Measurements from ENCODE around the gene NR6A1.

NR6A1 gene

DNA sequence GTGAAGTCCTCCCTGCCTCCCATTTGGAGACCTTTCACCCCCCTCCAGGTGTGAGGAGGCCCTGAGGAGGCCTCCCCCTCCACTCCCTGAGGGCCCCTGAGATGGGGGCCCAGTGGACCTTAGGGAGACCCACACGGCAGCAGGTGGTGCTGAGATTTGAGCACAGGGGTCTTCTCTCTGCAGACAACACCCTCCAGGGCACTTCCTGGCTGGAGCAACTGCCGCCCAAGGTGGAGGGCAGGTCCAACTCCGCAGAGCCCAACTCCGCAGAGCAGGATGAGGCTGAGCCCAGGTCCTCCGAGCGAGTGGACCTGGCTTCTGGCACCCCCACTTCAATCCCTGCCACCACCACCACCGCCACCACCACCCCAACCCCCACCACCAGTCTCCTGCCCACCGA lies 32.8 kb upstream of the NR6A1 start:
- Histone ChIP-seq H3K4me1 (no peaks in the 10 kb centered on the region), H3K79me2 (no peaks in the 10 kb centered on the region), H3K9ac (no peak overlapping the region), H3K27me3 (ENCODE audit: control insufficient read depth, insufficient read depth, low read length) (no peaks in the 10 kb centered on the region), H3K9me3 (ENCODE audit: control insufficient read depth, low read length) (no peaks in the 10 kb centered on the region), H2AFZ (no peak overlapping the region), H3K36me3 (ENCODE audit: control insufficient read depth, insufficient read depth, low read length) (no peaks in the 10 kb centered on the region), H3K4me2 (ENCODE audit: low read length) (no peak overlapping the region), H3K4me3 (ENCODE audit: low read depth, low read length) (no peak overlapping the region), H3K27ac (no peak overlapping the region)
- TF ChIP-seq, protein P1, sequence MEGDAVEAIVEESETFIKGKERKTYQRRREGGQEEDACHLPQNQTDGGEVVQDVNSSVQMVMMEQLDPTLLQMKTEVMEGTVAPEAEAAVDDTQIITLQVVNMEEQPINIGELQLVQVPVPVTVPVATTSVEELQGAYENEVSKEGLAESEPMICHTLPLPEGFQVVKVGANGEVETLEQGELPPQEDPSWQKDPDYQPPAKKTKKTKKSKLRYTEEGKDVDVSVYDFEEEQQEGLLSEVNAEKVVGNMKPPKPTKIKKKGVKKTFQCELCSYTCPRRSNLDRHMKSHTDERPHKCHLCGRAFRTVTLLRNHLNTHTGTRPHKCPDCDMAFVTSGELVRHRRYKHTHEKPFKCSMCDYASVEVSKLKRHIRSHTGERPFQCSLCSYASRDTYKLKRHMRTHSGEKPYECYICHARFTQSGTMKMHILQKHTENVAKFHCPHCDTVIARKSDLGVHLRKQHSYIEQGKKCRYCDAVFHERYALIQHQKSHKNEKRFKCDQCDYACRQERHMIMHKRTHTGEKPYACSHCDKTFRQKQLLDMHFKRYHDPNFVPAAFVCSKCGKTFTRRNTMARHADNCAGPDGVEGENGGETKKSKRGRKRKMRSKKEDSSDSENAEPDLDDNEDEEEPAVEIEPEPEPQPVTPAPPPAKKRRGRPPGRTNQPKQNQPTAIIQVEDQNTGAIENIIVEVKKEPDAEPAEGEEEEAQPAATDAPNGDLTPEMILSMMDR (IDR thresholded peaks at IDR 0.05), result no peak

DNA sequence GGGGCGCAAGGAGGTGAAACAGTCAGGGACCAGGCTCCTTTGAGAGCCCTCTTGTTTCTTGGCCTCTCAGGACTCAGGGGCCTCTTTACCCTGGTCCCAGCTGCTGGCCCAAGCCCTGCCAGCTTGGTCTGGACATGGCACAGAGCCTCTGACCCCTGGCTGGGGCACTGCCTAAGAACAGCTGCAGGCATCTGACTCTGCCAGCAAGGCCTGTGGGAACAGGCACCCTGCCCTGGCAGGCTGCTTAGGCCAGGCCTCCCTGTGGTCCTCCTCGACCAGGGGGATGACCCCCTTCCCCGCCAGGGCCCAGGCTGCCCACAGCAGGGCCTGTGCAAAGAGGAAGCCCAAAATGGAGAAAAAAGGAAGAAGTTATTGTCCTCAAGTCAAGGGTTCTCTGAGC lies 31.3 kb upstream of the NR6A1 start:
- no peak overlapping the region for H2AFZ ChIP-seq
- TF ChIP-seq, protein P1 (IDR thresholded peaks at IDR 0.05), result no peak
- no peaks in the 10 kb centered on the region for H3K9me3 ChIP-seq (ENCODE audit: control insufficient read depth, low read length)
- H3K27me3 ChIP-seq (ENCODE audit: control insufficient read depth, insufficient read depth, low read length), result no peaks in the 10 kb centered on the region
- H3K27ac ChIP-seq, result no peak overlapping the region
- no peak overlapping the region for H3K4me2 ChIP-seq (ENCODE audit: low read length)
- H3K79me2 ChIP-seq, result no peaks in the 10 kb centered on the region
- no peak overlapping the region for H3K4me3 ChIP-seq (ENCODE audit: low read depth, low read length)
- no peak overlapping the region for H3K9ac ChIP-seq
- H3K4me1 ChIP-seq, result no peaks in the 10 kb centered on the region
- H3K36me3 ChIP-seq (ENCODE audit: control insufficient read depth, insufficient read depth, low read length), result no peaks in the 10 kb centered on the region

DNA sequence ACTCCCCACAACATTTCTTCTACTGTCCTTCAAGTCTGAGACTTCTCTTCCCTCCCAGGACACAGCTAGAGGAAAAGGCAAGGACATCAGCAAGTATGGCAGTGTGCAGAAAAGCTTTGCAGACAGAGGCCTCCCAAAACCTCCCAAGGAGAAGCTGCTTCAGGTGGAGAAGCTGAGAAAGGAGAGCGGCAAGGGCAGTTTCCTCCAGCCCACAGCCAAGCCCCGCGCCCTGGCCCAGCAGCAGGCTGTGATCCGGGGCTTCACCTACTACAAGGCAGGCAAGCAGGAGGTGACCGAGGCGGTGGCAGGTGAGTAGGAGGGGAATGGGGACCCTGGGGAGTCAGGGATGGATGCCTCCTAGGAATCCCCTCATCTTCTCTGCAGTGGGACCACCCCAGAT lies 30.2 kb upstream of the NR6A1 start:
- H3K36me3 ChIP-seq (ENCODE audit: control insufficient read depth, insufficient read depth, low read length), result no peaks in the 10 kb centered on the region
- no peaks in the 10 kb centered on the region for H3K9me3 ChIP-seq (ENCODE audit: control insufficient read depth, low read length)
- no peak overlapping the region for H3K9ac ChIP-seq
- no peak overlapping the region for H2AFZ ChIP-seq
- no peaks in the 10 kb centered on the region for H3K79me2 ChIP-seq
- H3K27ac ChIP-seq, result no peak overlapping the region
- no peak overlapping the region for H3K4me2 ChIP-seq (ENCODE audit: low read length)
- no peaks in the 10 kb centered on the region for H3K27me3 ChIP-seq (ENCODE audit: control insufficient read depth, insufficient read depth, low read length)
- H3K4me3 ChIP-seq (ENCODE audit: low read depth, low read length), result no peak overlapping the region
- TF ChIP-seq, protein P1 (IDR thresholded peaks at IDR 0.05), result no peak
- no peaks in the 10 kb centered on the region for H3K4me1 ChIP-seq

DNA sequence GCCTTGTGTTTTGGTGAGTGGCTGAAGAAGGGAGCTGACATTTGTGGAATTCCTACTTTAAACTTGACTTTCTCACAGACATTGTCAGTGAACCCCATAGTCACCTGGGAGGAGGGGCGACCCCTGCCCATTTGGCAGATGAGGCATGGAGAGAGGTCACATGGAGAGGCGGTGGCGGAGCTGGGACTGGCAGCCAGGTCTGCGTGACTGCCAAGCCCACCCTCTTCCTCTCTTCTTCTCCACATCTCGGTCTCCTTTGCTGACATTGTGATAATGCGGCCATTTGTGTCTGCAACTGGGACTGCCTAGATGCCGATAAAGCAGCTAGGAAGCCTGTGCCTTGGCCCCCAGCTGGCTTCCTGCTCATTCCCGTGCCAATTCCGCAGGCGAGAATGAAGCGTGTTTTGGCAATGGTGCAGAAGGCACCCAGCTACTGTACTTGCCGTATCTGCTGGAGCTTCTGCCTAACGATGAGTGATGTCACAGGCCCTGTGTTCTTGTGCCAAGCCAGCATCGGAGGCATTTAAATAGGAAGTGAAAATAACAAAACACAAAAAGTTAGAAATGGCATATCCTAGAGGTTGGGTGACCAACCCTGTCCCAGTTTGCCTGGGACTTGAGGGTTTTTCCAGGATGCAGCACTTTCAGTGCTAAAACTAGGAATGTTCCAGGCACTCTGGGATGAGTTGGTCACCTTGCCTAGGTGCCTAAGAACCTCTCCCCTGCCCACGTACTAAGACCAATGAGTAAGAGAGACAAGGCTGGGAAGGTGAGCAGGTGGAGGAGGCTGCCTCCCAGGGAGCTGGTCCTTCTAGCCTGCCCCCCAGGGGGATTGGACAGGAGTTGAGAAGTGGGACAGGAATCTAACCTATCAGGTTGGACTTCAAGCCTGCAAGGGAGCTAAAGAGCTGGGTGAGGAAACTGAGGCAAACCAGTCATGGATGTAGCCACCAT lies 29.5 kb upstream of the NR6A1 start:
- no peak overlapping the region for H3K4me2 ChIP-seq (ENCODE audit: low read length)
- no peak overlapping the region for H3K4me3 ChIP-seq (ENCODE audit: low read depth, low read length)
- H2AFZ ChIP-seq, result no peak overlapping the region
- no peaks in the 10 kb centered on the region for H3K9me3 ChIP-seq (ENCODE audit: control insufficient read depth, low read length)
- H3K9ac ChIP-seq, result no peak overlapping the region
- H3K27me3 ChIP-seq (ENCODE audit: control insufficient read depth, insufficient read depth, low read length), result no peaks in the 10 kb centered on the region
- no peaks in the 10 kb centered on the region for H3K4me1 ChIP-seq
- H3K79me2 ChIP-seq, result no peaks in the 10 kb centered on the region
- peak overlapping the region; percentile 42 for H3K27ac ChIP-seq
- no peaks in the 10 kb centered on the region for H3K36me3 ChIP-seq (ENCODE audit: control insufficient read depth, insufficient read depth, low read length)
- TF ChIP-seq, protein P1 (IDR thresholded peaks at IDR 0.05), result no peak

Data from parathyroid adenoma (tissue), 2 donors.